HepG2 (cell line): ENCODE results near the gene RERGL. TPM values are rescaled to one million over a fixed set of nuclear protein-coding genes. Genes with fewer than 3 reads are reported as not detected.

Experiments used
- ATAC-seq: fragments of 200-7000 bp; cut with Tn5 transposase; 3 replicates; pipeline ENCODE4 v1.9.1; 2020; ENCODE audit warnings: mild to moderate bottlenecking, moderate library complexity
- BruUV-seq: library from RNA; stranded (reverse); fragments of 400-500 nt; replicated peaks from 2 replicates; lab custom pipeline; 2021; lab: Mats Ljungman, UMichigan
- CTCF ChIA-PET: fragments of 300-600 bp; formaldehyde crosslinking; extraction: SDS; loops from one replicate; lab custom pipeline; 2021; ENCODE audit warnings: low total read pairs, inconsistent platforms, low intra/inter-chr PET ratio; lab: Yijun Ruan, JAX
- POLR2A ChIA-PET: fragments of 350-600 bp; sonication (Branson Sonifier 250); formaldehyde crosslinking; loops from one replicate; lab custom pipeline; 2020; ENCODE audit warnings: antibody characterized with exemption, inconsistent platforms; lab: Yijun Ruan, JAX
- DNase-seq: peaks from one replicate; pipeline ENCODE4 v3.0.0-alpha.2; 2015; ENCODE audit warnings: low spot score
- FAIRE-seq: peaks from 3 replicates; lab custom pipeline; 2011; peaks lifted over from hg19 to GRCh38; lab: Jason Lieb, UNC
- H2AFZ ChIP-seq: one replicate; pipeline ENCODE4 v1.6.1; 2011; ENCODE audit warnings: low read length, inconsistent platforms
- H3K27ac ChIP-seq: fragments of 300-600 bp; 3 replicates; pipeline ENCODE4 v1.8.0; 2011; ENCODE audit warnings: mixed run types, mild to moderate bottlenecking, mixed read lengths, low read length, inconsistent platforms; ENCODE audit not compliant: insufficient read depth; ENCODE audit errors: extremely low read length
- H3K27me3 ChIP-seq, 2 experiments: fragments of 200-600 bp in 1 of 2; 2 replicates in 1 of 2; 3 replicates in 1 of 2; pipeline versions ENCODE4 v1.6.0 to v1.8.0; 2011; ENCODE audit warnings: low read length in 2 of 2, mild to moderate bottlenecking in 2 of 2, moderate library complexity in 2 of 2, inconsistent platforms in 1 of 2; ENCODE audit not compliant: insufficient read depth in 2 of 2, control insufficient read depth in 1 of 2
- H3K36me3 ChIP-seq, 2 experiments: fragments of 200-600 bp in 1 of 2; replicated peaks in 1 of 2; 2 replicates in 1 of 2; 3 replicates in 1 of 2; pipeline versions ENCODE4 v1.5.1 to v1.8.0; 2011; ENCODE audit warnings: low read length in 2 of 2, inconsistent platforms in 1 of 2; ENCODE audit not compliant: insufficient read depth in 2 of 2, control insufficient read depth in 1 of 2
- H3K4me1 ChIP-seq: 2 replicates; pipeline ENCODE4 v1.5.1; 2012; ENCODE audit warnings: low read length, inconsistent platforms; ENCODE audit not compliant: insufficient read depth
- H3K4me2 ChIP-seq: 2 replicates; pipeline ENCODE4 v1.6.0; 2011; ENCODE audit warnings: low read depth, low read length, inconsistent platforms
- H3K4me3 ChIP-seq, 3 experiments: fragments of 200-600 bp in 1 of 3; sonication (generic), shearing (Covaris generic) in 1 of 3; replicated peaks in 1 of 3; 2 replicates each; pipeline ENCODE4 v1.5.1; 2011 to 2016; ENCODE audit warnings: low read length in 3 of 3, inconsistent platforms in 2 of 3, low read depth in 2 of 3, mild to moderate bottlenecking in 2 of 3, control low read depth in 1 of 3, mixed read lengths in 1 of 3; ENCODE audit not compliant: insufficient read depth in 1 of 3
- H3K79me2 ChIP-seq: one replicate; pipeline ENCODE4 v1.6.1; 2011; ENCODE audit warnings: low read length, inconsistent platforms; ENCODE audit not compliant: insufficient read depth
- H3K9ac ChIP-seq: 2 replicates; pipeline ENCODE4 v1.6.0; 2011; ENCODE audit warnings: mild to moderate bottlenecking, low read depth, low read length, inconsistent platforms; ENCODE audit not compliant: insufficient read depth
- H3K9me3 ChIP-seq: 2 replicates; pipeline ENCODE4 v1.5.1; 2012; ENCODE audit warnings: mild to moderate bottlenecking, low read length
- H4K20me1 ChIP-seq: 2 replicates; pipeline ENCODE4 v1.6.0; 2011; ENCODE audit warnings: inconsistent platforms, mild to moderate bottlenecking, low read length, moderate library complexity; ENCODE audit not compliant: insufficient read depth
- NFIB ChIP-seq: sonication (generic); formaldehyde crosslinking; IDR thresholded peaks from 2 replicates; pipeline ENCODE4 v1.9.0; 2021; ENCODE audit warnings: missing genetic modification reagents, mild to moderate bottlenecking, borderline replicate concordance
- SALL1 ChIP-seq: sonication (generic); formaldehyde crosslinking; IDR thresholded peaks from 2 replicates; pipeline ENCODE4 v1.8.0; 2022; ENCODE audit warnings: mild to moderate bottlenecking, missing genetic modification reagents
- SATB2 ChIP-seq: sonication (generic); formaldehyde crosslinking; IDR thresholded peaks from 2 replicates; pipeline ENCODE4 v1.5.0; 2020; ENCODE audit warnings: missing genetic modification reagents
- TBP ChIP-seq: sonication (generic); formaldehyde crosslinking; IDR thresholded peaks from 2 replicates; pipeline ENCODE4 v1.5.0; 2020; ENCODE audit warnings: missing genetic modification reagents
- WGBS: methylation state at CpG from one replicate; pipeline ENCODE4 v1.1.6; 2017; ENCODE audit warnings: low lambda C conversion rate; 5-methylcytosine and 5-hydroxymethylcytosine counted together
- in situ Hi-C: cut with HindIII; loops from 2 replicates; pipeline ENCODE4 v1.10.0; 2017; ENCODE audit warnings: low pct_unique_long_range_greater_than_20kb; ENCODE audit not compliant: extremely low pct_ligation_motif_present
- intact Hi-C: fragments of 100-400 bp; cut with micrococcal nuclease; formaldehyde crosslinking; loops from one replicate; pipeline ENCODE4 v1.10.0; 2022; ENCODE audit not compliant: unreplicated experiment
- polyA plus RNA-seq, 8 experiments: library from polyadenylated mRNA; depleted of rRNA in 3 of 8; stranded (reverse) in 7 of 8; unstranded in 1 of 8; fragments of >200 nt; fragmentation: Illumina TruSeq in 4 of 8; extraction: Trizol in 4 of 8; gene quantifications; 2 replicates each; pipeline versions ENCODE4 v1.2.1 to v1.2.3, GENCODE V29; 2011 to 2016; ENCODE audit warnings: low read depth in 4 of 8, missing spikeins in 1 of 8, mixed read lengths in 1 of 8; ENCODE audit not compliant: insufficient read depth in 1 of 8
- total RNA-seq, 5 experiments: library from RNA; depleted of rRNA; stranded (reverse); fragments of >200 nt; fragmentation: Illumina TruSeq; extraction: Trizol; gene quantifications; 2 replicates each; pipeline ENCODE4 v1.2.3, GENCODE V29; 2016; ENCODE audit warnings: low read depth in 1 of 5
- TF ChIP-seq, protein P1 (sequence below): sonication (generic); formaldehyde crosslinking; IDR thresholded peaks from one replicate; pipeline ENCODE4 v1.5.1; 2020; ENCODE audit warnings: mild to moderate bottlenecking, missing genetic modification reagents; ENCODE audit errors: not compliant biosample characterization
- TF ChIP-seq, protein P2 (sequence below): sonication (generic); formaldehyde crosslinking; IDR thresholded peaks from 2 replicates; pipeline ENCODE4 v1.5.0; 2020; ENCODE audit warnings: mild to moderate bottlenecking, missing genetic modification reagents
- TF ChIP-seq, protein P3 (sequence below): sonication (generic); formaldehyde crosslinking; IDR thresholded peaks from 2 replicates; pipeline ENCODE4 v1.4.0; 2020; ENCODE audit warnings: missing genetic modification reagents

The RERGL gene
- total and polyA plus RNA-seq, 2 of the 13 experiments (the other 11 are each of a cell fraction or from before 2014, with no cell fraction given): not detected

DNA sequence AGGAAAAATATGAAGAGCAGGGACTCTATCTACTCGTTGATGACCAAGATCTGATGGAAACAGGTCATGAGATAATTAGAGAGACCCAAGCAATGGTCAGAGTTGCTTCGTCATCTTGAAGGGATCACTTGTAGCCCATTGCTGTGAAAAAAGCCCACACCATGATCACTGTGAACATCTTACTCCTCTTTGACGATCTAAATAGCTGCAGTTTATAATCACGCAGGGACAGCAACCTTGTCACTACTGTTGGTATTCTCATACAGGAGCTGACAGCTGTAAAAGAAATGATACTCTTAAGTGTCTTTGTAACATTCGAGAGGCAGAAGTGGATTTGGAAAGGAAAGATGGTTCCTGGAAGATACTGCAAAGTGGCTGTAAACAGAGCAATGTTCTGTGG, 33.7 kb upstream of the RERGL start (continued):
- TF ChIP-seq, protein P1, sequence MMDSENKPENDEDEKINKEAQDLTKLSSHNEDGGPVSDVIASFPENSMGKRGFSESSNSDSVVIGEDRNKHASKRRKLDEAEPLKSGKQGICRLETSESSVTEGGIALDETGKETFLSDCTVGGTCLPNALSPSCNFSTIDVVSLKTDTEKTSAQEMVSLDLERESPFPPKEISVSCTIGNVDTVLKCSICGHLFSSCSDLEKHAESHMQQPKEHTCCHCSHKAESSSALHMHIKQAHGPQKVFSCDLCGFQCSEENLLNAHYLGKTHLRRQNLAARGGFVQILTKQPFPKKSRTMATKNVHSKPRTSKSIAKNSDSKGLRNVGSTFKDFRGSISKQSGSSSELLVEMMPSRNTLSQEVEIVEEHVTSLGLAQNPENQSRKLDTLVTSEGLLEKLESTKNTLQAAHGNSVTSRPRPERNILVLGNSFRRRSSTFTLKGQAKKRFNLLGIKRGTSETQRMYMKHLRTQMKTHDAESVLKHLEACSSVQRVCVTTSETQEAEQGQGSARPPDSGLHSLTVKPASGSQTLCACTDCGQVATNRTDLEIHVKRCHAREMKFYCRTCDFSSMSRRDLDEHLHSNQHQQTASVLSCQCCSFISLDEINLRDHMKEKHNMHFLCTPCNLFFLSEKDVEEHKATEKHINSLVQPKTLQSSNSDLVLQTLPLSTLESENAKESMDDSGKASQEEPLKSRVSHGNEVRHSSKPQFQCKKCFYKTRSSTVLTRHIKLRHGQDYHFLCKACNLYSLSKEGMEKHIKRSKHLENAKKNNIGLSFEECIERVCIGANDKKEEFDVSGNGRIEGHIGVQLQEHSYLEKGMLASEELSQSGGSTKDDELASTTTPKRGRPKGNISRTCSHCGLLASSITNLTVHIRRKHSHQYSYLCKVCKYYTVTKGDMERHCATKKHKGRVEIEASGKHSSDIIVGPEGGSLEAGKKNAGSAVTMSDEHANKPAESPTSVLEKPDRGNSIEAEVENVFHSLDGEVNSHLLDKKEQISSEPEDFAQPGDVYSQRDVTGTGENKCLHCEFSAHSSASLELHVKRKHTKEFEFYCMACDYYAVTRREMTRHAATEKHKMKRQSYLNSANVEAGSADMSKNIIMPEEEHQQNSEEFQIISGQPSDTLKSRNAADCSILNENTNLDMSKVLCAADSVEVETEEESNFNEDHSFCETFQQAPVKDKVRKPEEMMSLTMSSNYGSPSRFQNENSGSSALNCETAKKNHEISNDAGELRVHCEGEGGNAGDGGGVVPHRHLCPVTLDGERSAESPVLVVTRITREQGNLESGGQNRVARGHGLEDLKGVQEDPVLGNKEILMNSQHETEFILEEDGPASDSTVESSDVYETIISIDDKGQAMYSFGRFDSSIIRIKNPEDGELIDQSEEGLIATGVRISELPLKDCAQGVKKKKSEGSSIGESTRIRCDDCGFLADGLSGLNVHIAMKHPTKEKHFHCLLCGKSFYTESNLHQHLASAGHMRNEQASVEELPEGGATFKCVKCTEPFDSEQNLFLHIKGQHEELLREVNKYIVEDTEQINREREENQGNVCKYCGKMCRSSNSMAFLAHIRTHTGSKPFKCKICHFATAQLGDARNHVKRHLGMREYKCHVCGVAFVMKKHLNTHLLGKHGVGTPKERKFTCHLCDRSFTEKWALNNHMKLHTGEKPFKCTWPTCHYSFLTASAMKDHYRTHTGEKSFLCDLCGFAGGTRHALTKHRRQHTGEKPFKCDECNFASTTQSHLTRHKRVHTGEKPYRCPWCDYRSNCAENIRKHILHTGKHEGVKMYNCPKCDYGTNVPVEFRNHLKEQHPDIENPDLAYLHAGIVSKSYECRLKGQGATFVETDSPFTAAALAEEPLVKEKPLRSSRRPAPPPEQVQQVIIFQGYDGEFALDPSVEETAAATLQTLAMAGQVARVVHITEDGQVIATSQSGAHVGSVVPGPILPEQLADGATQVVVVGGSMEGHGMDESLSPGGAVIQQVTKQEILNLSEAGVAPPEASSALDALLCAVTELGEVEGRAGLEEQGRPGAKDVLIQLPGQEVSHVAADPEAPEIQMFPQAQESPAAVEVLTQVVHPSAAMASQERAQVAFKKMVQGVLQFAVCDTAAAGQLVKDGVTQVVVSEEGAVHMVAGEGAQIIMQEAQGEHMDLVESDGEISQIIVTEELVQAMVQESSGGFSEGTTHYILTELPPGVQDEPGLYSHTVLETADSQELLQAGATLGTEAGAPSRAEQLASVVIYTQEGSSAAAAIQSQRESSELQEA (CRISPR knock-in tag): no peak
- TF ChIP-seq SATB2 (no peak), NFIB (CRISPR knock-in tag) (no peak)

DNA sequence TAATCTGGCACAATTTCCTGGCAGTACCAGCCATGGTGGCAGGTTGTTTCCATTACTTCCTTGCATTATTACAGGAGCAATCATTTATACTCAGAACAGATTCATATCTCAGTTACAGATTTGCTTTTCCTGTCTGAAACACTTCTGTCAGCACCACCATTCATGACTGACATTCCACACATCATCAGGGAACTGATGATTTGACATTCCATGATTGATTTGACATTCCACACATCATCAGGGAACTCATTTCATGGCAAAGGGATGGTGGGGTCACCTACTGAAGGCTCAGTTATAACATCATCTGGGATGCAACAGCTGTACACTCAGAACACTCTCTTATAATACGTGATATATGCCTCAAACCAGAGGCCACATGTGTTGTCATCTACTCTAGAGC, 30.9 kb upstream of the RERGL start:
- in situ Hi-C loops: no loop called here
- POLR2A ChIA-PET: no interaction called here
- 0% methylated on average over 1 of the region's 1 CpG for WGBS
- TF ChIP-seq, protein P2, sequence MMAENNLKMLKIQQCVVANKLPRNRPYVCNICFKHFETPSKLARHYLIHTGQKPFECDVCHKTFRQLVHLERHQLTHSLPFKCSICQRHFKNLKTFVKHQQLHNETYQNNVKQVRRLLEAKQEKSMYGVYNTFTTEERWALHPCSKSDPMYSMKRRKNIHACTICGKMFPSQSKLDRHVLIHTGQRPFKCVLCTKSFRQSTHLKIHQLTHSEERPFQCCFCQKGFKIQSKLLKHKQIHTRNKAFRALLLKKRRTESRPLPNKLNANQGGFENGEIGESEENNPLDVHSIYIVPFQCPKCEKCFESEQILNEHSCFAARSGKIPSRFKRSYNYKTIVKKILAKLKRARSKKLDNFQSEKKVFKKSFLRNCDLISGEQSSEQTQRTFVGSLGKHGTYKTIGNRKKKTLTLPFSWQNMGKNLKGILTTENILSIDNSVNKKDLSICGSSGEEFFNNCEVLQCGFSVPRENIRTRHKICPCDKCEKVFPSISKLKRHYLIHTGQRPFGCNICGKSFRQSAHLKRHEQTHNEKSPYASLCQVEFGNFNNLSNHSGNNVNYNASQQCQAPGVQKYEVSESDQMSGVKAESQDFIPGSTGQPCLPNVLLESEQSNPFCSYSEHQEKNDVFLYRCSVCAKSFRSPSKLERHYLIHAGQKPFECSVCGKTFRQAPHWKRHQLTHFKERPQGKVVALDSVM (CRISPR knock-in tag): no peak
- TF ChIP-seq, protein P3, sequence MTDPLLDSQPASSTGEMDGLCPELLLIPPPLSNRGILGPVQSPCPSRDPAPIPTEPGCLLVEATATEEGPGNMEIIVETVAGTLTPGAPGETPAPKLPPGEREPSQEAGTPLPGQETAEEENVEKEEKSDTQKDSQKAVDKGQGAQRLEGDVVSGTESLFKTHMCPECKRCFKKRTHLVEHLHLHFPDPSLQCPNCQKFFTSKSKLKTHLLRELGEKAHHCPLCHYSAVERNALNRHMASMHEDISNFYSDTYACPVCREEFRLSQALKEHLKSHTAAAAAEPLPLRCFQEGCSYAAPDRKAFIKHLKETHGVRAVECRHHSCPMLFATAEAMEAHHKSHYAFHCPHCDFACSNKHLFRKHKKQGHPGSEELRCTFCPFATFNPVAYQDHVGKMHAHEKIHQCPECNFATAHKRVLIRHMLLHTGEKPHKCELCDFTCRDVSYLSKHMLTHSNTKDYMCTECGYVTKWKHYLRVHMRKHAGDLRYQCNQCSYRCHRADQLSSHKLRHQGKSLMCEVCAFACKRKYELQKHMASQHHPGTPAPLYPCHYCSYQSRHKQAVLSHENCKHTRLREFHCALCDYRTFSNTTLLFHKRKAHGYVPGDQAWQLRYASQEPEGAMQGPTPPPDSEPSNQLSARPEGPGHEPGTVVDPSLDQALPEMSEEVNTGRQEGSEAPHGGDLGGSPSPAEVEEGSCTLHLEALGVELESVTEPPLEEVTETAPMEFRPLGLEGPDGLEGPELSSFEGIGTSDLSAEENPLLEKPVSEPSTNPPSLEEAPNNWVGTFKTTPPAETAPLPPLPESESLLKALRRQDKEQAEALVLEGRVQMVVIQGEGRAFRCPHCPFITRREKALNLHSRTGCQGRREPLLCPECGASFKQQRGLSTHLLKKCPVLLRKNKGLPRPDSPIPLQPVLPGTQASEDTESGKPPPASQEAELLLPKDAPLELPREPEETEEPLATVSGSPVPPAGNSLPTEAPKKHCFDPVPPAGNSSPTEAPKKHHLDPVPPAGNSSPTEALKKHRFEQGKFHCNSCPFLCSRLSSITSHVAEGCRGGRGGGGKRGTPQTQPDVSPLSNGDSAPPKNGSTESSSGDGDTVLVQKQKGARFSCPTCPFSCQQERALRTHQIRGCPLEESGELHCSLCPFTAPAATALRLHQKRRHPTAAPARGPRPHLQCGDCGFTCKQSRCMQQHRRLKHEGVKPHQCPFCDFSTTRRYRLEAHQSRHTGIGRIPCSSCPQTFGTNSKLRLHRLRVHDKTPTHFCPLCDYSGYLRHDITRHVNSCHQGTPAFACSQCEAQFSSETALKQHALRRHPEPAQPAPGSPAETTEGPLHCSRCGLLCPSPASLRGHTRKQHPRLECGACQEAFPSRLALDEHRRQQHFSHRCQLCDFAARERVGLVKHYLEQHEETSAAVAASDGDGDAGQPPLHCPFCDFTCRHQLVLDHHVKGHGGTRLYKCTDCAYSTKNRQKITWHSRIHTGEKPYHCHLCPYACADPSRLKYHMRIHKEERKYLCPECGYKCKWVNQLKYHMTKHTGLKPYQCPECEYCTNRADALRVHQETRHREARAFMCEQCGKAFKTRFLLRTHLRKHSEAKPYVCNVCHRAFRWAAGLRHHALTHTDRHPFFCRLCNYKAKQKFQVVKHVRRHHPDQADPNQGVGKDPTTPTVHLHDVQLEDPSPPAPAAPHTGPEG: no peak
- TF ChIP-seq TBP (CRISPR knock-in tag) (no peak), SALL1 (CRISPR knock-in tag) (no peak)

More for the DNA sequence above, 30.9 kb upstream of the RERGL start:
- Histone ChIP-seq H4K20me1 (no peaks in the 10 kb centered on the region), H3K4me1 (no peaks in the 10 kb centered on the region), H2AFZ (no peak overlapping the region), H3K9ac (no peak overlapping the region), H3K4me2 (no peak overlapping the region), H3K79me2 (no peaks in the 10 kb centered on the region), H3K27ac (no peak overlapping the region), H3K4me3 (no peak overlapping the region), H3K9me3 (peaks cover 30% of the 10 kb centered on the region), H3K27me3 (no peaks in the 10 kb centered on the region), H3K36me3 (no peaks in the 10 kb centered on the region)
- DNase-seq: no peak
- CTCF ChIA-PET: no interaction called here
- no peak for ATAC-seq
- no TSS peak for BruUV-seq
- FAIRE-seq: no peak
- intact Hi-C loops: no loop called here
